PC-3 (cell line): ENCODE results near the gene ANKHD1. TPM values are rescaled to one million over a fixed set of nuclear protein-coding genes. Genes with fewer than 3 reads are reported as not detected.
A peak's percentile ranks its signal among the peaks of the same experiment; 100 is the strongest.

Experiments
- ATAC-seq: fragments of 200-7000 bp; cut with Tn5 transposase; 2 replicates; pipeline ENCODE4 v1.9.1; 2020; ENCODE audit warnings: mild to moderate bottlenecking, moderate library complexity
- BruUV-seq: library from RNA; stranded (reverse); fragments of 400-500 nt; replicated peaks from 2 replicates; lab custom pipeline; 2021; lab: Mats Ljungman, UMichigan
- CTCF ChIA-PET: fragments of 300-600 bp; sonication (Branson Sonifier 250); formaldehyde crosslinking; loops from one replicate; lab custom pipeline; 2022; ENCODE audit warnings: antibody characterized with exemption; lab: Charles Lee
- POLR2A ChIA-PET: fragments of 300-600 bp; sonication (Branson Sonifier 250); formaldehyde crosslinking; loops from one replicate; lab custom pipeline; 2022; ENCODE audit warnings: antibody characterized with exemption; ENCODE audit not compliant: unreplicated experiment; lab: Charles Lee
- DNase-seq: peaks from one replicate; pipeline ENCODE4 v3.0.0-alpha.2; 2015
- H2AFZ ChIP-seq: fragments of 300-600 bp; sonication (generic); 2 replicates; pipeline ENCODE4 v1.6.0; 2016; ENCODE audit warnings: antibody characterized with exemption, low read length
- H3F3A ChIP-seq: fragments of 300-600 bp; sonication (generic); one replicate; pipeline ENCODE4 v1.6.0; 2017; ENCODE audit warnings: antibody characterized with exemption, low read length, control low read depth, mild to moderate bottlenecking; ENCODE audit not compliant: unreplicated experiment
- H3K27ac ChIP-seq: fragments of 300-600 bp; sonication (generic); 2 replicates; pipeline ENCODE4 v1.5.1; 2016; ENCODE audit warnings: mild to moderate bottlenecking, low read length
- H3K27me3 ChIP-seq: fragments of 300-600 bp; sonication (generic); 2 replicates; pipeline ENCODE4 v1.6.1; 2016; ENCODE audit warnings: low read length, mixed read lengths
- H3K36me3 ChIP-seq: fragments of 300-600 bp; sonication (generic); 2 replicates; pipeline ENCODE4 v1.6.1; 2016; ENCODE audit warnings: low read depth, mixed run types, low read length, mixed read lengths
- H3K4me1 ChIP-seq: fragments of 300-600 bp; sonication (generic); 2 replicates; pipeline ENCODE4 v1.5.1; 2016; ENCODE audit warnings: low read length; ENCODE audit not compliant: insufficient read depth
- H3K4me2 ChIP-seq: fragments of 300-600 bp; sonication (generic); 2 replicates; pipeline ENCODE4 v1.6.0; 2016; ENCODE audit warnings: low read length
- H3K4me3 ChIP-seq: fragments of 300-600 bp; sonication (generic); 2 replicates; pipeline ENCODE4 v1.5.1; 2016; ENCODE audit warnings: mild to moderate bottlenecking, low read length, mixed read lengths
- H3K79me2 ChIP-seq: fragments of 300-600 bp; sonication (generic); 2 replicates; pipeline ENCODE4 v1.6.1; 2017; ENCODE audit warnings: low read length, mixed read lengths
- H3K9ac ChIP-seq: fragments of 300-600 bp; sonication (generic); 2 replicates; pipeline ENCODE4 v1.6.0; 2016; ENCODE audit warnings: mild to moderate bottlenecking, low read length
- H3K9me2 ChIP-seq: fragments of 300-600 bp; sonication (generic); replicated peaks from 2 replicates; pipeline ENCODE4 v1.6.1; 2016; ENCODE audit warnings: mixed run types, low read length, mixed read lengths
- H3K9me3 ChIP-seq: fragments of 300-600 bp; sonication (generic); 2 replicates; pipeline ENCODE4 v1.6.1; 2016; ENCODE audit warnings: low read length, mixed read lengths
- H4K20me1 ChIP-seq: fragments of 300-600 bp; sonication (generic); 2 replicates; pipeline ENCODE4 v1.6.1; 2016; ENCODE audit warnings: low read length, mixed read lengths
- EZH2 ChIP-seq: fragments of 300-600 bp; sonication (generic); IDR thresholded peaks from one replicate; pipeline ENCODE4 v1.6.1; 2017; ENCODE audit warnings: antibody characterized with exemption, mild to moderate bottlenecking, low read length; ENCODE audit not compliant: unreplicated experiment
- EZH2phosphoT487 ChIP-seq: fragments of 300-600 bp; sonication (generic); IDR thresholded peaks from 2 replicates; pipeline ENCODE4 v1.6.1; 2018; ENCODE audit warnings: mild to moderate bottlenecking, antibody characterized with exemption, low read length, borderline replicate concordance
- intact Hi-C: fragments of 100-400 bp; cut with micrococcal nuclease; formaldehyde crosslinking; loops from 2 replicates; pipeline ENCODE4 v1.9.0; 2023
- total RNA-seq: library from RNA; depleted of rRNA; stranded (reverse); fragments of >200 nt; gene quantifications from 2 replicates; pipeline ENCODE4 v1.2.3, GENCODE V29; 2014
- TF ChIP-seq, protein P1 (sequence below): fragments of 300-600 bp; sonication (generic); conservative IDR thresholded peaks from 2 replicates; pipeline ENCODE4 v1.5.1; 2017; ENCODE audit warnings: antibody characterized with exemption, low read depth, mild to moderate bottlenecking, low read length

The ANKHD1 gene
- total RNA-seq, 1 experiment from 2014 or later: 64.6 TPM

DNA sequence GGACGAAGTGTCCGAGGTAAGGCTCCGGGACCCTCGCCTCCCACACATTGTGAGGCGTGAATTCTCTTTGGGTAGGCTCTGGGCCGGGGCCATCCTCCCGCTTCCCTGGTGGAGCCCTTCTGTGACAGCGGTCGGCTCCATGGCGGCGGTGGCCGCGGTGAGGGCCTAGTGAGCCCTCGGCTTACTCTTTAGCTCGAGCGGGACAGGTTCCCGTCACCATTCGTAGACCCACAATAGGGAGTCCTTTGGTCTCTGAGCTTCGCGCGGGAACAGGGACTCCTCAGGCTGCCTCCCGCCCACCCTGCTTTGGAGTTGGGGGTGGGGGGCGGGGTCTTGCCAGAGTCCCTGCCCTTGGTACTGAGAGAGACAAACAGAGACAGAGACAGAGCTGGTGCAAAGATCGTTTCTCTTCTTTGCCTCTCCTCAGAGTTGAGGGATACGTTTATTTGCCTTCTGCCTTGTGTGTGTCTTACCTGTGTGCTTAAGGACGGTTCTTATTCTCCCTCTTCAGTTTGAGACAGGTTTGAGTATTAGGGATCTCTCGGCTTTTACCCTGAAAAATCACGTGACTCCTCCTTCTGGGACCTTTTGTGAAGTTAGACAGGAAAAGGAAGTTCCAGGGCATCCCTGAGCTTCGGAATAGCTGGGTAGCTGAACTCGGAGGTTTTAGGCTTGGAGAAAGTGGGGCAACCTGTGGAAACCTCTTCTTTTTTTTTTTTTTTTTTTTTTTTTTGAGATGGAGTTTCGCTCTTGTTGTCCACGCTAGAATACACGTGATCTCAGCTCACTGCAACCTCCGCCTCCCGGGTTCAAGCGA, 833 bp downstream of the ANKHD1 start:
- CTCF ChIA-PET: interaction anchor here (0.5 kb wide), 1 partner anchor 261 kb away, joined by 6 read pairs; no protein-coding TSS in a partner anchor

DNA sequence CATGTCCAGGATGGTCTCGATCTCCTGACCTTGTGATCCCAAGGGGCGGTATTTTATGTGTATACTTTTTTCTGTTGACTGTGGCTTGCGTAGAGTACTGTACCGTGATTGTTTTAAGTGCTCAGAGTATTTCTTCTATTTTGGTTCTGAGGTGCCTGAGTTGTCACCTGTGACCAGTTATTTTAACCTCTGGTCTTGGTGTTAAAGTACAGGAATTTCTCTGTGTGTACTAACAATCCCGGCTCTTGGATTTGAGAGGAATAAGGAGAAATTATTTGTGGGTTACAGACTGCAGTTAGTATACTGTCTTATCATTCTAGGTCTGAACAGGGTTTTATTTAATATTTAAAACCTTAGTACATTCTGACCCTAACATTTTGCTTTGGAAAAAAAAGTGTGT, 2.0 kb downstream of the ANKHD1 start:
- ChIA-PET POLR2A (no interaction called here), CTCF (interaction anchor here (0.6 kb wide), 1 partner anchor 31 kb away, joined by 3 read pairs; no protein-coding TSS in a partner anchor)
- Histone ChIP-seq H2AFZ (no peak overlapping the region), H3K79me2 (peaks cover 82% of the 10 kb centered on the region), H3K9ac (peak overlapping the region; percentile 93; the same call in 1 of the 2 replicates), H3K9me3 (no peaks in the 10 kb centered on the region), H3K27me3 (no peaks in the 10 kb centered on the region), H3K36me3 (no peaks in the 10 kb centered on the region), H3K4me2 (peak overlapping the region; percentile 82), H3K4me3 (peak overlapping the region; percentile 97), H4K20me1 (peaks cover 30% of the 10 kb centered on the region), H3K4me1 (peaks cover 24% of the 10 kb centered on the region), H3F3A (no peaks in the 10 kb centered on the region), H3K27ac (no peak overlapping the region), H3K9me2 (no peaks in the 10 kb centered on the region)
- ATAC-seq: no peak
- intact Hi-C loops: loop anchor here (5.0 kb wide), 1 partner anchor 296 kb away; no protein-coding TSS in a partner anchor
- no TSS peak for BruUV-seq
- DNase-seq: no peak
- TF ChIP-seq EZH2: no peak
- TF ChIP-seq EZH2phosphoT487: no peak
- TF ChIP-seq, protein P1, sequence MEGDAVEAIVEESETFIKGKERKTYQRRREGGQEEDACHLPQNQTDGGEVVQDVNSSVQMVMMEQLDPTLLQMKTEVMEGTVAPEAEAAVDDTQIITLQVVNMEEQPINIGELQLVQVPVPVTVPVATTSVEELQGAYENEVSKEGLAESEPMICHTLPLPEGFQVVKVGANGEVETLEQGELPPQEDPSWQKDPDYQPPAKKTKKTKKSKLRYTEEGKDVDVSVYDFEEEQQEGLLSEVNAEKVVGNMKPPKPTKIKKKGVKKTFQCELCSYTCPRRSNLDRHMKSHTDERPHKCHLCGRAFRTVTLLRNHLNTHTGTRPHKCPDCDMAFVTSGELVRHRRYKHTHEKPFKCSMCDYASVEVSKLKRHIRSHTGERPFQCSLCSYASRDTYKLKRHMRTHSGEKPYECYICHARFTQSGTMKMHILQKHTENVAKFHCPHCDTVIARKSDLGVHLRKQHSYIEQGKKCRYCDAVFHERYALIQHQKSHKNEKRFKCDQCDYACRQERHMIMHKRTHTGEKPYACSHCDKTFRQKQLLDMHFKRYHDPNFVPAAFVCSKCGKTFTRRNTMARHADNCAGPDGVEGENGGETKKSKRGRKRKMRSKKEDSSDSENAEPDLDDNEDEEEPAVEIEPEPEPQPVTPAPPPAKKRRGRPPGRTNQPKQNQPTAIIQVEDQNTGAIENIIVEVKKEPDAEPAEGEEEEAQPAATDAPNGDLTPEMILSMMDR: no peak

More for the DNA sequence above, 833 bp downstream of the ANKHD1 start:
- Histone ChIP-seq H3K79me2 (peaks cover 71% of the 10 kb centered on the region), H3K4me2 (peak overlapping the region; percentile 82), H3K9ac (peak overlapping the region; percentile 93), H3K9me2 (no peaks in the 10 kb centered on the region), H3K27ac (peak overlapping the region; percentile 63), H3K27me3 (no peaks in the 10 kb centered on the region), H3K4me3 (peak overlapping the region; percentile 97), H4K20me1 (peaks cover 26% of the 10 kb centered on the region), H3K9me3 (no peaks in the 10 kb centered on the region), H3K4me1 (peaks cover 30% of the 10 kb centered on the region), H3K36me3 (no peaks in the 10 kb centered on the region), H2AFZ (peak overlapping the region; percentile 65), H3F3A (no peaks in the 10 kb centered on the region)
- intact Hi-C loops: loop anchor here (5.0 kb wide), 1 partner anchor 295 kb away; no protein-coding TSS in a partner anchor
- BruUV-seq: no TSS peak
- POLR2A ChIA-PET: interaction anchor here (0.5 kb wide), 1 partner anchor 120 kb away, joined by 3 read pairs; no protein-coding TSS in a partner anchor
- DNase-seq (peak; percentile 45), ATAC-seq (no peak)
- TF ChIP-seq EZH2phosphoT487: no peak
- no peak for TF ChIP-seq EZH2
- TF ChIP-seq, protein P1: no peak
